ENCODE data around the gene CLDN10.

DNA sequence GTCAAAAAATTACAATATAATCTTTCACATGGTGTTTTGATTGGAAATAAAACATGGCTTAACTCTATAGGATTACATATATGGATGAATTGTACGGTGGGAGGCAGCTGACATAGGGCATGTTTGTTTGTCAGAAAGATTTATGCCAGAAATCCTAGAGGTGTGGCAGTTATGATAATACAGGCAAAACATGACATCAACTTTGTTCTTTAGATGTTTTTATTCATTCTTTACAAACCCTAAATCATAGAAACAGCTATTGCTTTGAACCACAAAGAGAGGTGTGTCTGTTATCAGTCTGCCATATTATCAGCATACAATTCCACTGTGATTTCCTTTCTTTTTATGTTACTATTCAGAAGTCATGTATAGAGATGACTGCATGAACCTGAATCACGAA is 8.2 kb upstream of the CLDN10 start:
- TF ChIP-seq, protein P1, sequence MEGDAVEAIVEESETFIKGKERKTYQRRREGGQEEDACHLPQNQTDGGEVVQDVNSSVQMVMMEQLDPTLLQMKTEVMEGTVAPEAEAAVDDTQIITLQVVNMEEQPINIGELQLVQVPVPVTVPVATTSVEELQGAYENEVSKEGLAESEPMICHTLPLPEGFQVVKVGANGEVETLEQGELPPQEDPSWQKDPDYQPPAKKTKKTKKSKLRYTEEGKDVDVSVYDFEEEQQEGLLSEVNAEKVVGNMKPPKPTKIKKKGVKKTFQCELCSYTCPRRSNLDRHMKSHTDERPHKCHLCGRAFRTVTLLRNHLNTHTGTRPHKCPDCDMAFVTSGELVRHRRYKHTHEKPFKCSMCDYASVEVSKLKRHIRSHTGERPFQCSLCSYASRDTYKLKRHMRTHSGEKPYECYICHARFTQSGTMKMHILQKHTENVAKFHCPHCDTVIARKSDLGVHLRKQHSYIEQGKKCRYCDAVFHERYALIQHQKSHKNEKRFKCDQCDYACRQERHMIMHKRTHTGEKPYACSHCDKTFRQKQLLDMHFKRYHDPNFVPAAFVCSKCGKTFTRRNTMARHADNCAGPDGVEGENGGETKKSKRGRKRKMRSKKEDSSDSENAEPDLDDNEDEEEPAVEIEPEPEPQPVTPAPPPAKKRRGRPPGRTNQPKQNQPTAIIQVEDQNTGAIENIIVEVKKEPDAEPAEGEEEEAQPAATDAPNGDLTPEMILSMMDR (IDR thresholded peaks at IDR 0.05), result no peak
- TF ChIP-seq POLR2A (IDR thresholded peaks at IDR 0.05), result no peak

Measured in thyroid gland (tissue), 4 donors.